MM.1S (cell line): ENCODE data around the gene DZIP1L.
"Not testable (repeated sequence)": the region's sequence is repeated elsewhere in the genome, so short reads cannot be mapped to it uniquely, and the experiment has no call there.

Source experiments
- DNase-seq: peaks from one replicate; pipeline ENCODE4 v3.0.0-alpha.2; 2015
- H2AFZ ChIP-seq: fragments of 300-600 bp; sonication (generic); 2 replicates; pipeline ENCODE4 v1.6.0; 2016; ENCODE audit warnings: antibody characterized with exemption, low read length
- H3F3A ChIP-seq: fragments of 300-600 bp; sonication (generic); 2 replicates; pipeline ENCODE4 v1.6.1; 2016; ENCODE audit warnings: mild to moderate bottlenecking, antibody characterized with exemption, low read length, moderate library complexity, mixed read lengths; ENCODE audit not compliant: insufficient read depth
- H3K27ac ChIP-seq: fragments of 300-600 bp; sonication (generic); 2 replicates; pipeline ENCODE4 v1.5.1; 2016; ENCODE audit warnings: mild to moderate bottlenecking, low read length
- H3K27me3 ChIP-seq: fragments of 300-600 bp; sonication (generic); replicated peaks from 2 replicates; pipeline ENCODE4 v1.6.0; 2016; ENCODE audit warnings: low read length; ENCODE audit not compliant: insufficient read depth
- H3K36me3 ChIP-seq: fragments of 300-600 bp; sonication (generic); replicated peaks from 2 replicates; pipeline ENCODE4 v1.6.1; 2016; ENCODE audit warnings: mild to moderate bottlenecking, low read length, mixed read lengths; ENCODE audit not compliant: insufficient read depth
- H3K4me1 ChIP-seq: fragments of 300-600 bp; sonication (generic); 2 replicates; pipeline ENCODE4 v1.6.1; 2016; ENCODE audit warnings: low read length, mixed read lengths
- H3K4me2 ChIP-seq: fragments of 300-600 bp; sonication (generic); 2 replicates; pipeline ENCODE4 v1.6.0; 2016; ENCODE audit warnings: low read depth, low read length
- H3K4me3 ChIP-seq: fragments of 300-600 bp; sonication (generic); 2 replicates; pipeline ENCODE4 v1.5.1; 2016; ENCODE audit warnings: low read length, mixed read lengths
- H3K79me2 ChIP-seq: fragments of 300-600 bp; sonication (generic); 2 replicates; pipeline ENCODE4 v1.6.1; 2016; ENCODE audit warnings: mixed run types, low read length, mixed read lengths
- H3K9ac ChIP-seq: fragments of 300-600 bp; sonication (generic); 2 replicates; pipeline ENCODE4 v1.6.1; 2016; ENCODE audit warnings: low read length, mixed read lengths
- H3K9me2 ChIP-seq: fragments of 300-600 bp; sonication (generic); replicated peaks from 2 replicates; pipeline ENCODE4 v1.6.1; 2016; ENCODE audit warnings: mild to moderate bottlenecking, low read length, mixed read lengths; ENCODE audit not compliant: insufficient read depth
- H3K9me3 ChIP-seq: fragments of 300-600 bp; sonication (generic); replicated peaks from 2 replicates; pipeline ENCODE4 v1.6.1; 2016; ENCODE audit warnings: mild to moderate bottlenecking, low read length, mixed read lengths; ENCODE audit not compliant: insufficient read depth
- H4K20me1 ChIP-seq: fragments of 300-600 bp; sonication (generic); 2 replicates; pipeline ENCODE4 v1.6.1; 2016; ENCODE audit warnings: mild to moderate bottlenecking, low read length, moderate library complexity, mixed read lengths; ENCODE audit not compliant: insufficient read depth
- CTCF ChIP-seq: fragments of 300-600 bp; sonication (generic); IDR thresholded peaks from 2 replicates; pipeline ENCODE4 v1.5.1; 2016; ENCODE audit warnings: antibody characterized with exemption, low read length, mixed read lengths
- EZH2 ChIP-seq: fragments of 300-600 bp; sonication (generic); optimal IDR thresholded peaks from 2 replicates; pipeline ENCODE3; 2017; ENCODE audit warnings: low read depth, mild to moderate bottlenecking, antibody characterized with exemption, low read length, mixed read lengths
- EZH2phosphoT487 ChIP-seq: fragments of 300-600 bp; sonication (generic); IDR thresholded peaks from 2 replicates; pipeline ENCODE4 v1.6.1; 2018; ENCODE audit warnings: antibody characterized with exemption, low read length

The DZIP1L gene

GRCh38 chr3:138154534-138154933, 39.1 kb upstream of the DZIP1L start:
- Histone ChIP-seq H3K27me3 (no peaks in the 10 kb centered on the region), H3K4me3 (no peak overlapping the region), H3K36me3 (no peaks in the 10 kb centered on the region), H3F3A (no peaks in the 10 kb centered on the region), H3K4me1 (no peaks in the 10 kb centered on the region), H4K20me1 (no peaks in the 10 kb centered on the region), H3K9ac (no peak overlapping the region), H3K9me2 (no peaks in the 10 kb centered on the region), H3K27ac (no peak overlapping the region), H2AFZ (no peak overlapping the region), H3K4me2 (no peak overlapping the region), H3K9me3 (no peaks in the 10 kb centered on the region), H3K79me2 (no peaks in the 10 kb centered on the region)
- DNase-seq = no peak
- no peak for TF ChIP-seq CTCF
- TF ChIP-seq EZH2 = no peak
- no peak for TF ChIP-seq EZH2phosphoT487

GRCh38 chr3:138148503-138148902, 33.1 kb upstream of the DZIP1L start:
- Histone ChIP-seq H3K36me3 (no peaks in the 10 kb centered on the region), H3K27me3 (no peaks in the 10 kb centered on the region), H3K9ac (no peak overlapping the region), H3K4me2 (no peak overlapping the region), H3F3A (no peaks in the 10 kb centered on the region), H3K27ac (no peak overlapping the region), H3K4me1 (no peaks in the 10 kb centered on the region), H3K9me2 (no peaks in the 10 kb centered on the region), H3K79me2 (no peaks in the 10 kb centered on the region), H2AFZ (no peak overlapping the region), H3K9me3 (no peaks in the 10 kb centered on the region), H4K20me1 (no peaks in the 10 kb centered on the region), H3K4me3 (no peak overlapping the region)
- DNase-seq = no peak
- TF ChIP-seq EZH2 (no peak), CTCF (no peak), EZH2phosphoT487 (no peak)

- H3K9me2 ChIP-seq, H3K9me3 ChIP-seq, H3K27me3 ChIP-seq, H4K20me1 ChIP-seq, DNase-seq, H3K27ac ChIP-seq, H3K4me2 ChIP-seq, H3K79me2 ChIP-seq, H2AFZ ChIP-seq, H3K4me3 ChIP-seq, H3F3A ChIP-seq, H3K9ac ChIP-seq, H3K36me3 ChIP-seq: not testable (repeated sequence)
- peaks cover 13% of the 10 kb centered on the region for H3K4me1 ChIP-seq
These were observed 26.8 kb upstream of the DZIP1L start for GRCh38 chr3:138142181-138142580.

GRCh38 chr3:138140940-138141339, 25.5 kb upstream of the DZIP1L start:
- no peaks in the 10 kb centered on the region for H4K20me1 ChIP-seq
- peaks cover 13% of the 10 kb centered on the region for H3K4me1 ChIP-seq
- no peaks in the 10 kb centered on the region for H3K9me3 ChIP-seq
- H3K4me2 ChIP-seq = peak overlapping the region; percentile 28; the same call in 1 of the 2 replicates
- no peak overlapping the region for H3K4me3 ChIP-seq
- TF ChIP-seq EZH2phosphoT487 (no peak), EZH2 (no peak), CTCF (no peak)
- H3K79me2 ChIP-seq = no peaks in the 10 kb centered on the region
- H3K36me3 ChIP-seq = no peaks in the 10 kb centered on the region
- peak; percentile 39 for DNase-seq
- H3K27ac ChIP-seq = no peak overlapping the region
- H3K27me3 ChIP-seq = no peaks in the 10 kb centered on the region
- no peak overlapping the region for H2AFZ ChIP-seq
- no peak overlapping the region for H3K9ac ChIP-seq
- H3K9me2 ChIP-seq = no peaks in the 10 kb centered on the region
- no peaks in the 10 kb centered on the region for H3F3A ChIP-seq
